ENCODE results near the gene ALG1.
"Not testable (repeated sequence)": the region's sequence is repeated elsewhere in the genome, so short reads cannot be mapped to it uniquely, and the experiment has no call there.

ALG1 gene

GRCh38 chr16:5093746-5094145 lies 22.1 kb downstream of the ALG1 start:
- not testable (repeated sequence) for H3K4me1 ChIP-seq (ENCODE audit: insufficient read depth, low read length); H3K9ac ChIP-seq (ENCODE audit: low read depth, low read length); H3K36me3 ChIP-seq (ENCODE audit: insufficient read depth, low read length); H3K9me3 ChIP-seq (ENCODE audit: control insufficient read depth, insufficient read depth, low read length)

- H3K9ac ChIP-seq (ENCODE audit: low read depth, low read length); H3K4me1 ChIP-seq (ENCODE audit: insufficient read depth, low read length); H3K9me3 ChIP-seq (ENCODE audit: control insufficient read depth, insufficient read depth, low read length); H3K36me3 ChIP-seq (ENCODE audit: insufficient read depth, low read length): not testable (repeated sequence)
Observed at GRCh38 chr16:5095145-5095830, 23.6 kb downstream of the ALG1 start.

- not testable (repeated sequence) for H3K36me3 ChIP-seq (ENCODE audit: insufficient read depth, low read length); H3K4me1 ChIP-seq (ENCODE audit: insufficient read depth, low read length); H3K9me3 ChIP-seq (ENCODE audit: control insufficient read depth, insufficient read depth, low read length)
- peak overlapping the region; percentile 79; the same call in 1 of the 2 replicates for H3K9ac ChIP-seq (ENCODE audit: low read depth, low read length)
Observed at GRCh38 chr16:5096437-5097060, 24.9 kb downstream of the ALG1 start.

GRCh38 chr16:5097061-5097469 lies 25.4 kb downstream of the ALG1 start:
- H3K9me3 ChIP-seq (ENCODE audit: control insufficient read depth, insufficient read depth, low read length); H3K4me1 ChIP-seq (ENCODE audit: insufficient read depth, low read length); H3K36me3 ChIP-seq (ENCODE audit: insufficient read depth, low read length): not testable (repeated sequence)
- H3K9ac ChIP-seq (ENCODE audit: low read depth, low read length), result peak overlapping the region; percentile 79

GRCh38 chr16:5097470-5098220 lies 26.0 kb downstream of the ALG1 start, which contains the start of gene EEF2KMT:
Gene EEF2KMT (minus strand): TSS chr16:5097795. CDS start chr16:5097739, 56 bp downstream.
- H3K36me3 ChIP-seq (ENCODE audit: insufficient read depth, low read length); H3K4me1 ChIP-seq (ENCODE audit: insufficient read depth, low read length); H3K9me3 ChIP-seq (ENCODE audit: control insufficient read depth, insufficient read depth, low read length): not testable (repeated sequence)
- peak within 1 kb of the TSS; percentile 79 for H3K9ac ChIP-seq (ENCODE audit: low read depth, low read length)

GRCh38 chr16:5098221-5099159 lies 26.8 kb downstream of the ALG1 start:
- H3K4me1 ChIP-seq (ENCODE audit: insufficient read depth, low read length); H3K9me3 ChIP-seq (ENCODE audit: control insufficient read depth, insufficient read depth, low read length); H3K36me3 ChIP-seq (ENCODE audit: insufficient read depth, low read length): not testable (repeated sequence)
- H3K9ac ChIP-seq (ENCODE audit: low read depth, low read length), result peak overlapping the region; percentile 73

- not testable (repeated sequence) for H3K36me3 ChIP-seq (ENCODE audit: insufficient read depth, low read length); H3K4me1 ChIP-seq (ENCODE audit: insufficient read depth, low read length); H3K9ac ChIP-seq (ENCODE audit: low read depth, low read length); H3K9me3 ChIP-seq (ENCODE audit: control insufficient read depth, insufficient read depth, low read length)
Observed at GRCh38 chr16:5099174-5099573, 27.5 kb downstream of the ALG1 start.

- H3K9me3 ChIP-seq (ENCODE audit: control insufficient read depth, insufficient read depth, low read length); H3K4me1 ChIP-seq (ENCODE audit: insufficient read depth, low read length); H3K9ac ChIP-seq (ENCODE audit: low read depth, low read length); H3K36me3 ChIP-seq (ENCODE audit: insufficient read depth, low read length): not testable (repeated sequence)
Observed at GRCh38 chr16:5103296-5104032, 31.8 kb downstream of the ALG1 start.

GRCh38 chr16:5105039-5105438 lies 33.4 kb downstream of the ALG1 start:
- not testable (repeated sequence) for H3K9ac ChIP-seq (ENCODE audit: low read depth, low read length); H3K36me3 ChIP-seq (ENCODE audit: insufficient read depth, low read length); H3K4me1 ChIP-seq (ENCODE audit: insufficient read depth, low read length); H3K9me3 ChIP-seq (ENCODE audit: control insufficient read depth, insufficient read depth, low read length)

GRCh38 chr16:5108505-5109158 lies 37.0 kb downstream of the ALG1 start:
- no peaks in the 10 kb centered on the region for H3K4me1 ChIP-seq (ENCODE audit: insufficient read depth, low read length)
- H3K9me3 ChIP-seq (ENCODE audit: control insufficient read depth, insufficient read depth, low read length), result no peaks in the 10 kb centered on the region
- no peak overlapping the region for H3K9ac ChIP-seq (ENCODE audit: low read depth, low read length)
- H3K36me3 ChIP-seq (ENCODE audit: insufficient read depth, low read length), result no peaks in the 10 kb centered on the region

GRCh38 chr16:5110933-5111332 lies 39.3 kb downstream of the ALG1 start:
- H3K36me3 ChIP-seq (ENCODE audit: insufficient read depth, low read length); H3K4me1 ChIP-seq (ENCODE audit: insufficient read depth, low read length); H3K9ac ChIP-seq (ENCODE audit: low read depth, low read length); H3K9me3 ChIP-seq (ENCODE audit: control insufficient read depth, insufficient read depth, low read length): not testable (repeated sequence)

- H3K9me3 ChIP-seq (ENCODE audit: control insufficient read depth, insufficient read depth, low read length); H3K36me3 ChIP-seq (ENCODE audit: insufficient read depth, low read length); H3K9ac ChIP-seq (ENCODE audit: low read depth, low read length); H3K4me1 ChIP-seq (ENCODE audit: insufficient read depth, low read length): not testable (repeated sequence)
Observed at GRCh38 chr16:5116780-5117295, 45.2 kb downstream of the ALG1 start.

GRCh38 chr16:5117300-5118087 lies 45.9 kb downstream of the ALG1 start:
- not testable (repeated sequence) for H3K9ac ChIP-seq (ENCODE audit: low read depth, low read length); H3K36me3 ChIP-seq (ENCODE audit: insufficient read depth, low read length)

More at GRCh38 chr16:5117300-5118087, 45.9 kb downstream of the ALG1 start:
- not testable (repeated sequence) for H3K4me1 ChIP-seq (ENCODE audit: insufficient read depth, low read length); H3K9me3 ChIP-seq (ENCODE audit: control insufficient read depth, insufficient read depth, low read length)

Measured in ES-I3 (cell line).